ENCODE results near the gene ATP8A2. TPM values are rescaled to one million over a fixed set of nuclear protein-coding genes. Genes with fewer than 3 reads are reported as not detected.

ATP8A2 gene
- total and polyA plus RNA-seq, 2 of the 8 experiments (the other 6 are each of a cell fraction or from before 2014, with no cell fraction given): 2.4 to 8.3 TPM

GRCh38 chr13:25581351-25581750 lies 209.6 kb downstream of the ATP8A2 start:
- H4K8ac ChIP-seq (ENCODE audit: extremely low read depth, insufficient read depth, low read length): no peak overlapping the region
- no peak overlapping the region for H2BK12ac ChIP-seq (ENCODE audit: low read depth, low read length)
- H3K36me3 ChIP-seq (ENCODE audit: control insufficient read depth in 2 of 4, insufficient read depth in 4 of 4, low read length in 3 of 4): no peaks in the 10 kb centered on the region; a peak in 1 of 8 replicates
- no peak overlapping the region for H3K14ac ChIP-seq (ENCODE audit: insufficient read length)
- H4K91ac ChIP-seq (replicated peaks; ENCODE audit: insufficient read length, low read length): no peak overlapping the region
- no peak overlapping the region for H2BK5ac ChIP-seq (ENCODE audit: low read depth, low read length)
- H3K27ac ChIP-seq (ENCODE audit: low read depth, low read length): no peak overlapping the region
- no peak overlapping the region for H3K56ac ChIP-seq (replicated peaks; ENCODE audit: insufficient read length, low read depth, low read length)
- no peak overlapping the region for H4K5ac ChIP-seq (ENCODE audit: insufficient read length, low read depth, low read length)
- H3K23me2 ChIP-seq (ENCODE audit: low read depth, low read length): no peaks in the 10 kb centered on the region
- peaks cover 0 to 2% (median under 1%) of the 10 kb centered on the region in 4 experiments; a peak in 3 of 7 replicates for H3K4me1 ChIP-seq (replicated peaks in 1 of 4; ENCODE audit: control insufficient read depth in 3 of 4, insufficient read depth in 4 of 4, low read length in 3 of 4)
- H2AK5ac ChIP-seq (ENCODE audit: low read depth, low read length): no peak overlapping the region
- no peak overlapping the region for H2BK15ac ChIP-seq (ENCODE audit: low read length)
- H3K9ac ChIP-seq (replicated peaks in 1 of 4; ENCODE audit: extremely low read depth in 1 of 4, low read depth in 3 of 4, low read length in 3 of 4): no peak overlapping the region
- no peak overlapping the region for H2BK120ac ChIP-seq (replicated peaks; ENCODE audit: low read depth, low read length)
- no peak overlapping the region for H3K4ac ChIP-seq (replicated peaks; ENCODE audit: insufficient read length, low read depth, low read length)
- H2AFZ ChIP-seq (ENCODE audit: low read length): no peak overlapping the region
- no peaks in the 10 kb centered on the region for H3K9me3 ChIP-seq (ENCODE audit: insufficient read depth in 2 of 2, low read depth in 1 of 2, low read length in 1 of 2)
- no peak for DNase-seq (ENCODE audit: low read depth in 1 of 2, low spot score in 2 of 2)
- H3K27me3 ChIP-seq (replicated peaks in 1 of 4; ENCODE audit: control insufficient read depth in 3 of 4, extremely low read depth in 1 of 4, insufficient read depth in 3 of 4, low read length in 3 of 4): no peaks in the 10 kb centered on the region
- no peak overlapping the region for H2BK20ac ChIP-seq (ENCODE audit: low read length)
- no peak overlapping the region for H3K4me2 ChIP-seq (ENCODE audit: insufficient read depth in 1 of 2, low read depth in 2 of 2, low read length in 2 of 2)
- H3K79me1 ChIP-seq (ENCODE audit: low read depth, low read length): no peaks in the 10 kb centered on the region
- H3K23ac ChIP-seq (ENCODE audit: insufficient read length): no peak overlapping the region
- no peak overlapping the region for H3K4me3 ChIP-seq (ENCODE audit: extremely low read depth in 1 of 4, insufficient read depth in 2 of 4, low read depth in 3 of 4, low read length in 4 of 4)
- no peaks in the 10 kb centered on the region for H4K20me1 ChIP-seq (replicated peaks in 1 of 2; ENCODE audit: control insufficient read depth in 1 of 2, insufficient read depth in 2 of 2, low read length in 2 of 2)
- H3K18ac ChIP-seq (ENCODE audit: extremely low read depth, low read length): no peak overlapping the region
- no peak for FAIRE-seq
- CTCF ChIA-PET (ENCODE audit: partially characterized antibody): interaction anchor here (0.9 to 1.1 kb wide), 2 partner anchors 10 to 206 kb away, joined by 3 to 5 read pairs; no protein-coding TSS in a partner anchor
- POLR2A ChIA-PET (ENCODE audit: partially characterized antibody): no interaction called here
- H3K79me2 ChIP-seq (ENCODE audit: control insufficient read depth in 1 of 2, insufficient read depth in 2 of 2, low read length in 2 of 2): no peaks in the 10 kb centered on the region
- WGBS, 2 experiments (ENCODE audit: extremely low coverage in 1 of 2, insufficient coverage in 1 of 2, insufficient read length in 1 of 2, insufficient replicate concordance in 2 of 2, low coverage in 1 of 2, low lambda C conversion rate in 2 of 2, missing lambda C conversion rate in 1 of 2): 83% methylated on average over 2 of the region's 2 CpGs; no CpG with 5 or more reads in 1 of the 2 experiments
- TF ChIP-seq EP300 (IDR thresholded peaks at IDR 0.05; ENCODE audit: borderline replicate concordance in 1 of 2, low read depth in 2 of 2, low read length in 2 of 2): no peak
- TF ChIP-seq FOSL1 (IDR thresholded peaks at IDR 0.05; ENCODE audit: insufficient read depth, low read depth, low read length): no peak
- no peak for TF ChIP-seq CHD1 (IDR thresholded peaks at IDR 0.05; ENCODE audit: low read depth, low read length)
- no peak for TF ChIP-seq POLR2AphosphoS5 (IDR thresholded peaks at IDR 0.05; ENCODE audit: low read depth, low read length)
- TF ChIP-seq TAF7 (optimal IDR thresholded peaks at IDR 0.05; ENCODE audit: borderline replicate concordance, low read depth, low read length): no peak
- no peak for TF ChIP-seq KDM4A (IDR thresholded peaks at IDR 0.05; ENCODE audit: low read depth, low read length, severe bottlenecking)
- TF ChIP-seq PHF8 (conservative IDR thresholded peaks at IDR 0.05; ENCODE audit: low read depth, low read length): no peak
- TF ChIP-seq TBP (IDR thresholded peaks at IDR 0.05; ENCODE audit: low read depth, low read length): no peak
- TF ChIP-seq CTBP2 (IDR thresholded peaks at IDR 0.05; ENCODE audit: borderline replicate concordance, insufficient read depth, insufficient read length, low read length): no peak

All from H1 (cell line).